HEK293 (cell line): ENCODE measurements around the gene IMMP2L.
"Not testable (repeated sequence)": the region's sequence is repeated elsewhere in the genome, so short reads cannot be mapped to it uniquely, and the experiment has no call there.

Experiments used
- RBAK ChIP-seq: fragments of 450-650 bp; formaldehyde crosslinking; IDR thresholded peaks from 2 replicates; pipeline ENCODE4 v1.5.1; 2016; ENCODE audit warnings: missing biosample characterization, missing genetic modification characterization
- YY1 ChIP-seq: fragments of 450-650 bp; formaldehyde crosslinking; IDR thresholded peaks from 2 replicates; pipeline ENCODE4 v1.5.1; 2018; ENCODE audit warnings: missing biosample characterization, missing genetic modification characterization
- ZNF138 ChIP-seq: fragments of 450-650 bp; formaldehyde crosslinking; IDR thresholded peaks from 2 replicates; pipeline ENCODE4 v1.5.1; 2016; ENCODE audit warnings: missing biosample characterization, missing genetic modification characterization, borderline replicate concordance
- ZNF19 ChIP-seq: fragments of 450-650 bp; formaldehyde crosslinking; IDR thresholded peaks from 2 replicates; pipeline ENCODE4; 2016; ENCODE audit warnings: missing biosample characterization, missing genetic modification characterization, low read depth
- ZNF423 ChIP-seq: fragments of 450-650 bp; formaldehyde crosslinking; IDR thresholded peaks from 2 replicates; pipeline ENCODE4 v1.5.1; 2016; ENCODE audit warnings: missing biosample characterization, missing genetic modification characterization
- ZNF48 ChIP-seq: fragments of 450-650 bp; formaldehyde crosslinking; IDR thresholded peaks from 2 replicates; pipeline ENCODE4 v1.5.1; 2016; ENCODE audit warnings: missing biosample characterization, missing genetic modification characterization
- ZNF768 ChIP-seq: fragments of 450-650 bp; formaldehyde crosslinking; IDR thresholded peaks from 2 replicates; pipeline ENCODE4 v1.5.1; 2018; ENCODE audit warnings: missing biosample characterization, mild to moderate bottlenecking, missing genetic modification characterization
- TF ChIP-seq, protein P1 (sequence below): fragments of 450-650 bp; formaldehyde crosslinking; IDR thresholded peaks from 2 replicates; pipeline ENCODE4 v1.5.1; 2016; ENCODE audit warnings: missing biosample characterization, missing genetic modification characterization, borderline replicate concordance
- TF ChIP-seq, protein P2 (sequence below): fragments of 450-650 bp; formaldehyde crosslinking; IDR thresholded peaks from 2 replicates; pipeline ENCODE4 v1.5.1; 2016; ENCODE audit warnings: missing biosample characterization, missing genetic modification characterization
- TF ChIP-seq, protein P3 (sequence below): fragments of 450-650 bp; formaldehyde crosslinking; IDR thresholded peaks from 2 replicates; pipeline ENCODE4 v1.5.1; 2017; ENCODE audit warnings: missing biosample characterization, missing genetic modification characterization
- TF ChIP-seq, protein P4 (sequence below): fragments of 450-650 bp; formaldehyde crosslinking; IDR thresholded peaks from 2 replicates; pipeline ENCODE4 v1.5.1; 2016; ENCODE audit warnings: missing biosample characterization, missing genetic modification characterization

DNA sequence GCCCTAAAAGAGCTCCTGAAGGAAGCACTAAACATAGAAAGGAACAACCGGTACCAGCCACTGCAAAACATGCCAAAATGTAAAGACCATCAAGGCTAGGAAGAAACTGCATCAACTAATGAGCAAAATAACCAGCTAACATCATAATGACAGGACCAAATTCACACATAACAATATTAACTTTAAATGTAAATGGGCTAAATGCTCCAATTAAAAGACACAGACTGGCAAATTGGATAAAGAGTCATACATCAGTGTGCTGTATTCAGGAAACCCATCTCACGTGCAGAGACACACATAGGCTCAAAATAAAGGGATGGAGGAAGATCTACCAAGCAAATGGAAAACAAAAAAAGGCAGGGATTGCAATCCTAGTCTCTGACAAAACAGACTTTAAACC is 60.5 kb downstream of the IMMP2L start:
- not testable (repeated sequence) for TF ChIP-seq ZNF768 (tag by site-specific recombination); ZNF138; ZNF423 (tag by site-specific recombination); YY1 (tag by site-specific recombination); ZNF19 (tag by site-specific recombination); ZNF48 (tag by site-specific recombination); RBAK (tag by site-specific recombination)
- TF ChIP-seq, protein P1, sequence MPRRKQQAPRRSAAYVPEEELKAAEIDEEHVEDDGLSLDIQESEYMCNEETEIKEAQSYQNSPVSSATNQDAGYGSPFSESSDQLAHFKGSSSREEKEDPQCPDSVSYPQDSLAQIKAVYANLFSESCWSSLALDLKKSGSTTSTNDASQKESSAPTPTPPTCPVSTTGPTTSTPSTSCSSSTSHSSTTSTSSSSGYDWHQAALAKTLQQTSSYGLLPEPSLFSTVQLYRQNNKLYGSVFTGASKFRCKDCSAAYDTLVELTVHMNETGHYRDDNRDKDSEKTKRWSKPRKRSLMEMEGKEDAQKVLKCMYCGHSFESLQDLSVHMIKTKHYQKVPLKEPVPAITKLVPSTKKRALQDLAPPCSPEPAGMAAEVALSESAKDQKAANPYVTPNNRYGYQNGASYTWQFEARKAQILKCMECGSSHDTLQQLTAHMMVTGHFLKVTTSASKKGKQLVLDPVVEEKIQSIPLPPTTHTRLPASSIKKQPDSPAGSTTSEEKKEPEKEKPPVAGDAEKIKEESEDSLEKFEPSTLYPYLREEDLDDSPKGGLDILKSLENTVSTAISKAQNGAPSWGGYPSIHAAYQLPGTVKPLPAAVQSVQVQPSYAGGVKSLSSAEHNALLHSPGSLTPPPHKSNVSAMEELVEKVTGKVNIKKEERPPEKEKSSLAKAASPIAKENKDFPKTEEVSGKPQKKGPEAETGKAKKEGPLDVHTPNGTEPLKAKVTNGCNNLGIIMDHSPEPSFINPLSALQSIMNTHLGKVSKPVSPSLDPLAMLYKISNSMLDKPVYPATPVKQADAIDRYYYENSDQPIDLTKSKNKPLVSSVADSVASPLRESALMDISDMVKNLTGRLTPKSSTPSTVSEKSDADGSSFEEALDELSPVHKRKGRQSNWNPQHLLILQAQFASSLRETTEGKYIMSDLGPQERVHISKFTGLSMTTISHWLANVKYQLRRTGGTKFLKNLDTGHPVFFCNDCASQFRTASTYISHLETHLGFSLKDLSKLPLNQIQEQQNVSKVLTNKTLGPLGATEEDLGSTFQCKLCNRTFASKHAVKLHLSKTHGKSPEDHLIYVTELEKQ (tag by site-specific recombination): not testable (repeated sequence)
- TF ChIP-seq, protein P2, sequence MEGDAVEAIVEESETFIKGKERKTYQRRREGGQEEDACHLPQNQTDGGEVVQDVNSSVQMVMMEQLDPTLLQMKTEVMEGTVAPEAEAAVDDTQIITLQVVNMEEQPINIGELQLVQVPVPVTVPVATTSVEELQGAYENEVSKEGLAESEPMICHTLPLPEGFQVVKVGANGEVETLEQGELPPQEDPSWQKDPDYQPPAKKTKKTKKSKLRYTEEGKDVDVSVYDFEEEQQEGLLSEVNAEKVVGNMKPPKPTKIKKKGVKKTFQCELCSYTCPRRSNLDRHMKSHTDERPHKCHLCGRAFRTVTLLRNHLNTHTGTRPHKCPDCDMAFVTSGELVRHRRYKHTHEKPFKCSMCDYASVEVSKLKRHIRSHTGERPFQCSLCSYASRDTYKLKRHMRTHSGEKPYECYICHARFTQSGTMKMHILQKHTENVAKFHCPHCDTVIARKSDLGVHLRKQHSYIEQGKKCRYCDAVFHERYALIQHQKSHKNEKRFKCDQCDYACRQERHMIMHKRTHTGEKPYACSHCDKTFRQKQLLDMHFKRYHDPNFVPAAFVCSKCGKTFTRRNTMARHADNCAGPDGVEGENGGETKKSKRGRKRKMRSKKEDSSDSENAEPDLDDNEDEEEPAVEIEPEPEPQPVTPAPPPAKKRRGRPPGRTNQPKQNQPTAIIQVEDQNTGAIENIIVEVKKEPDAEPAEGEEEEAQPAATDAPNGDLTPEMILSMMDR: not testable (repeated sequence)
- TF ChIP-seq, protein P3, sequence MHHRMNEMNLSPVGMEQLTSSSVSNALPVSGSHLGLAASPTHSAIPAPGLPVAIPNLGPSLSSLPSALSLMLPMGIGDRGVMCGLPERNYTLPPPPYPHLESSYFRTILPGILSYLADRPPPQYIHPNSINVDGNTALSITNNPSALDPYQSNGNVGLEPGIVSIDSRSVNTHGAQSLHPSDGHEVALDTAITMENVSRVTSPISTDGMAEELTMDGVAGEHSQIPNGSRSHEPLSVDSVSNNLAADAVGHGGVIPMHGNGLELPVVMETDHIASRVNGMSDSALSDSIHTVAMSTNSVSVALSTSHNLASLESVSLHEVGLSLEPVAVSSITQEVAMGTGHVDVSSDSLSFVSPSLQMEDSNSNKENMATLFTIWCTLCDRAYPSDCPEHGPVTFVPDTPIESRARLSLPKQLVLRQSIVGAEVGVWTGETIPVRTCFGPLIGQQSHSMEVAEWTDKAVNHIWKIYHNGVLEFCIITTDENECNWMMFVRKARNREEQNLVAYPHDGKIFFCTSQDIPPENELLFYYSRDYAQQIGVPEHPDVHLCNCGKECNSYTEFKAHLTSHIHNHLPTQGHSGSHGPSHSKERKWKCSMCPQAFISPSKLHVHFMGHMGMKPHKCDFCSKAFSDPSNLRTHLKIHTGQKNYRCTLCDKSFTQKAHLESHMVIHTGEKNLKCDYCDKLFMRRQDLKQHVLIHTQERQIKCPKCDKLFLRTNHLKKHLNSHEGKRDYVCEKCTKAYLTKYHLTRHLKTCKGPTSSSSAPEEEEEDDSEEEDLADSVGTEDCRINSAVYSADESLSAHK (tag by site-specific recombination): not testable (repeated sequence)
- TF ChIP-seq, protein P4, sequence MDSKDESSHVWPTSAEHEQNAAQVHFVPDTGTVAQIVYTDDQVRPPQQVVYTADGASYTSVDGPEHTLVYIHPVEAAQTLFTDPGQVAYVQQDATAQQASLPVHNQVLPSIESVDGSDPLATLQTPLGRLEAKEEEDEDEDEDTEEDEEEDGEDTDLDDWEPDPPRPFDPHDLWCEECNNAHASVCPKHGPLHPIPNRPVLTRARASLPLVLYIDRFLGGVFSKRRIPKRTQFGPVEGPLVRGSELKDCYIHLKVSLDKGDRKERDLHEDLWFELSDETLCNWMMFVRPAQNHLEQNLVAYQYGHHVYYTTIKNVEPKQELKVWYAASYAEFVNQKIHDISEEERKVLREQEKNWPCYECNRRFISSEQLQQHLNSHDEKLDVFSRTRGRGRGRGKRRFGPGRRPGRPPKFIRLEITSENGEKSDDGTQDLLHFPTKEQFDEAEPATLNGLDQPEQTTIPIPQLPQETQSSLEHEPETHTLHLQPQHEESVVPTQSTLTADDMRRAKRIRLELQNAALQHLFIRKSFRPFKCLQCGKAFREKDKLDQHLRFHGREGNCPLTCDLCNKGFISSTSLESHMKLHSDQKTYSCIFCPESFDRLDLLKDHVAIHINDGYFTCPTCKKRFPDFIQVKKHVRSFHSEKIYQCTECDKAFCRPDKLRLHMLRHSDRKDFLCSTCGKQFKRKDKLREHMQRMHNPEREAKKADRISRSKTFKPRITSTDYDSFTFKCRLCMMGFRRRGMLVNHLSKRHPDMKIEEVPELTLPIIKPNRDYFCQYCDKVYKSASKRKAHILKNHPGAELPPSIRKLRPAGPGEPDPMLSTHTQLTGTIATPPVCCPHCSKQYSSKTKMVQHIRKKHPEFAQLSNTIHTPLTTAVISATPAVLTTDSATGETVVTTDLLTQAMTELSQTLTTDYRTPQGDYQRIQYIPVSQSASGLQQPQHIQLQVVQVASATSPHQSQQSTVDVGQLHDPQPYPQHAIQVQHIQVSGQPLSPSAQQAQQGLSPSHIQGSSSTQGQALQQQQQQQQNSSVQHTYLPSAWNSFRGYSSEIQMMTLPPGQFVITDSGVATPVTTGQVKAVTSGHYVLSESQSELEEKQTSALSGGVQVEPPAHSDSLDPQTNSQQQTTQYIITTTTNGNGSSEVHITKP (tag by site-specific recombination): not testable (repeated sequence)
